ENCODE data around the gene S1PR1. TPM values are rescaled to one million over a fixed set of nuclear protein-coding genes. Genes with fewer than 3 reads are reported as not detected.

The S1PR1 gene
- total RNA-seq, 2 experiments from 2014 or later = 397 to 414 TPM

- POLR2A ChIA-PET = interaction anchor here (0.6 to 4.8 kb wide), 14 partner anchors 9 to 351 kb away, joined by 3 to 61 read pairs (median 7); partner anchors contain the start of gene S1PR1
- intact Hi-C loops (cut with DNase I, micrococcal nuclease) = loop anchor here in 1 of 2 experiments (2.0 kb wide), 1 partner anchor 13 kb away; no protein-coding TSS in a partner anchor
- Mint-ChIP-seq H3K27ac (peak overlapping the region; percentile 96), H3K36me3 (ENCODE audit: low read depth) (no peaks in the 10 kb centered on the region), H3K4me3 (peak overlapping the region; percentile 52), H3K9me3 (no peaks in the 10 kb centered on the region), H3K4me1 (ENCODE audit: low read depth) (peaks cover 98% of the 10 kb centered on the region), H3K27me3 (no peaks in the 10 kb centered on the region)
- no peak for DNase-seq
- H3K9me3 ChIP-seq (ENCODE audit: control insufficient read depth in 1 of 2, insufficient read depth in 1 of 2, low read length in 2 of 2) = no peaks in the 10 kb centered on the region
- CTCF ChIA-PET = interaction anchor here (0.7 to 2.5 kb wide), 5 partner anchors 9 to 39 kb away, joined by 3 to 16 read pairs (median 4); no protein-coding TSS in a partner anchor
- H3K36me3 ChIP-seq (ENCODE audit: insufficient read depth, low read length) = no peaks in the 10 kb centered on the region
- TF ChIP-seq, protein P1, sequence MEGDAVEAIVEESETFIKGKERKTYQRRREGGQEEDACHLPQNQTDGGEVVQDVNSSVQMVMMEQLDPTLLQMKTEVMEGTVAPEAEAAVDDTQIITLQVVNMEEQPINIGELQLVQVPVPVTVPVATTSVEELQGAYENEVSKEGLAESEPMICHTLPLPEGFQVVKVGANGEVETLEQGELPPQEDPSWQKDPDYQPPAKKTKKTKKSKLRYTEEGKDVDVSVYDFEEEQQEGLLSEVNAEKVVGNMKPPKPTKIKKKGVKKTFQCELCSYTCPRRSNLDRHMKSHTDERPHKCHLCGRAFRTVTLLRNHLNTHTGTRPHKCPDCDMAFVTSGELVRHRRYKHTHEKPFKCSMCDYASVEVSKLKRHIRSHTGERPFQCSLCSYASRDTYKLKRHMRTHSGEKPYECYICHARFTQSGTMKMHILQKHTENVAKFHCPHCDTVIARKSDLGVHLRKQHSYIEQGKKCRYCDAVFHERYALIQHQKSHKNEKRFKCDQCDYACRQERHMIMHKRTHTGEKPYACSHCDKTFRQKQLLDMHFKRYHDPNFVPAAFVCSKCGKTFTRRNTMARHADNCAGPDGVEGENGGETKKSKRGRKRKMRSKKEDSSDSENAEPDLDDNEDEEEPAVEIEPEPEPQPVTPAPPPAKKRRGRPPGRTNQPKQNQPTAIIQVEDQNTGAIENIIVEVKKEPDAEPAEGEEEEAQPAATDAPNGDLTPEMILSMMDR (IDR thresholded peaks at IDR 0.05) = no peak
- H3K27ac ChIP-seq (ENCODE audit: low read depth in 1 of 2, low read length in 2 of 2) = peak overlapping the region; percentile 62 to 80
- no peak overlapping the region for H3K4me3 ChIP-seq (ENCODE audit: low read length)
- ATAC-seq (ENCODE audit: poor library complexity) = no peak
- no peaks in the 10 kb centered on the region for H3K27me3 ChIP-seq (ENCODE audit: control insufficient read depth in 1 of 2, insufficient read depth in 2 of 2, low read length in 2 of 2)
- peaks cover 75% of the 10 kb centered on the region for H3K4me1 ChIP-seq (ENCODE audit: insufficient read depth, low read length)
Measured at GRCh38 chr1:101278238-101278637, 41.4 kb downstream of the S1PR1 start.

DNA sequence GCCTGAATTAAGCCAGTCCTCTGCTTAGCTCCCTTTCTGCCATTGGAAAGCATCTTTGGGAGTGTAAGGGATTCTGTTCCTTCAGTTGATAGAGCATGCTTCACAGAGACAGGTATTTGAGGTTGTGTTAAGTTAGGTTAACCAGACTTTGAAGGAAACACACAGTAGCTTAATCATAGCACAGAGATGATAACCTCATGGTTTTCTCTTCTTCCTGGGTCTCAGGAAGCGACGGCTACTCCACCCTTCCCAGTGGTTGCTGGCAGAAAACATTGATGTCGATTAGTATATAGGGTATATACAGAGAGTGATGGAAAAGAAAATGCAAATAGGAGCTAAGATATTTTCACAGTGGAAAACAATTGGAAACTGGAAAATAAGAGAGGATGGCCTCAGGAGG, 42.0 kb downstream of the S1PR1 start:
- H3K4me1 ChIP-seq (ENCODE audit: insufficient read depth, low read length) = peaks cover 81% of the 10 kb centered on the region
- peak overlapping the region; percentile 96 for H3K27ac Mint-ChIP-seq
- H3K9me3 Mint-ChIP-seq = no peaks in the 10 kb centered on the region
- H3K4me1 Mint-ChIP-seq (ENCODE audit: low read depth) = peaks cover 98% of the 10 kb centered on the region
- H3K27ac ChIP-seq (ENCODE audit: low read depth in 1 of 2, low read length in 2 of 2) = peak overlapping the region; percentile 62 to 80
- DNase-seq (peak in 9 of 14 experiments; percentile 16 to 79 (median 33)), ATAC-seq (ENCODE audit: poor library complexity) (peak; percentile 92)
- H3K36me3 Mint-ChIP-seq (ENCODE audit: low read depth) = no peaks in the 10 kb centered on the region
- TF ChIP-seq, protein P1 (IDR thresholded peaks at IDR 0.05) = no peak
- no peaks in the 10 kb centered on the region for H3K27me3 ChIP-seq (ENCODE audit: control insufficient read depth in 1 of 2, insufficient read depth in 2 of 2, low read length in 2 of 2)
- H3K4me3 Mint-ChIP-seq = peak overlapping the region; percentile 82
- H3K27me3 Mint-ChIP-seq = no peaks in the 10 kb centered on the region
- CTCF ChIA-PET = interaction anchor here (0.7 to 2.5 kb wide), 6 partner anchors 9 to 40 kb away, joined by 3 to 16 read pairs (median 4); no protein-coding TSS in a partner anchor
- H3K4me3 ChIP-seq (ENCODE audit: low read length) = peak overlapping the region; percentile 26
- intact Hi-C loops (cut with DNase I, micrococcal nuclease) = loop anchor here in 1 of 2 experiments (2.0 kb wide), 1 partner anchor 14 kb away; no protein-coding TSS in a partner anchor
- H3K9me3 ChIP-seq (ENCODE audit: control insufficient read depth in 1 of 2, insufficient read depth in 1 of 2, low read length in 2 of 2) = no peaks in the 10 kb centered on the region
- H3K36me3 ChIP-seq (ENCODE audit: insufficient read depth, low read length) = no peaks in the 10 kb centered on the region
- POLR2A ChIA-PET = interaction anchor here (0.6 to 4.8 kb wide), 15 partner anchors 10 to 370 kb away, joined by 3 to 61 read pairs (median 6); partner anchors contain the start of gene S1PR1

DNA sequence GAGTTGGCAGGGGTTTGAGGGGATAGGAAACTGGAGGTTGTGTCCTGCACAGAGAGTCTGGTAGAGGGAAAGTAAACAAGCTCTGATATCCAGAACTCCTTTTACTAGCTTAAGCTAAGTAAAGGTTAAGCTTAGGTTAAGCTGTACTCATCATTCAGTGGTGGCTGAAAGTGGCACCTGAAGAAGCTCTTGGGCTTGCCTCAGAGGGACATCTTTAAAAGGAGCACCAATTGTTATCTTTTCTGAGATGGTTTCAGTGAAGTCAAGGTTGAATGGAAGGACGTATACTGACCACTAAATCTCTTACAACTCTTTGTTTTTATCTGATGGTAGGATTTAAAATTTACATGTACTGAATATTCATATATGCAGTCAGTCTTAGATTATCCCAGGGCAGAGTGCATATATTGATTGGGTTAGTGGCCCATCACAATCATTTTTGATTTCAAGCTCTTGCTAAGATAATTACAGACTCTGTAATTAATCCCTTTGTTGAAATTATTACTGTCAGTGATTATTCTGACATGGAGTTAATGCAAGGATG, 43.3 kb downstream of the S1PR1 start:
- intact Hi-C loops (cut with DNase I, micrococcal nuclease) = loop anchor here in 1 of 2 experiments (5.0 kb wide), 1 partner anchor 253 kb away; the partner anchor contains the start of gene DPH5
- TF ChIP-seq, protein P1 (IDR thresholded peaks at IDR 0.05) = no peak
- H3K27ac ChIP-seq (ENCODE audit: low read depth in 1 of 2, low read length in 2 of 2) = peak overlapping the region in 1 of 2 donors; percentile 80
- peak overlapping the region; percentile 82 for H3K4me3 Mint-ChIP-seq
- ATAC-seq (ENCODE audit: poor library complexity) (no peak), DNase-seq (no peak)
- H3K4me1 Mint-ChIP-seq (ENCODE audit: low read depth) = peaks cover 100% of the 10 kb centered on the region
- H3K36me3 ChIP-seq (ENCODE audit: insufficient read depth, low read length) = no peaks in the 10 kb centered on the region
- no peaks in the 10 kb centered on the region for H3K9me3 ChIP-seq (ENCODE audit: control insufficient read depth in 1 of 2, insufficient read depth in 1 of 2, low read length in 2 of 2)
- H3K27me3 Mint-ChIP-seq = no peaks in the 10 kb centered on the region
- no peaks in the 10 kb centered on the region for H3K27me3 ChIP-seq (ENCODE audit: control insufficient read depth in 1 of 2, insufficient read depth in 2 of 2, low read length in 2 of 2)
- H3K4me1 ChIP-seq (ENCODE audit: insufficient read depth, low read length) = peaks cover 90% of the 10 kb centered on the region
- ChIA-PET CTCF (interaction anchor here (0.7 to 2.5 kb wide), 4 partner anchors 8 to 77 kb away, joined by 3 to 16 read pairs (median 9); no protein-coding TSS in a partner anchor), POLR2A (interaction anchor here (1.0 to 4.8 kb wide), 12 partner anchors 8 to 371 kb away, joined by 3 to 61 read pairs (median 5); partner anchors contain the start of gene S1PR1)
- peak overlapping the region; percentile 96 for H3K27ac Mint-ChIP-seq
- no peak overlapping the region for H3K4me3 ChIP-seq (ENCODE audit: low read length)
- H3K9me3 Mint-ChIP-seq = no peaks in the 10 kb centered on the region
- no peaks in the 10 kb centered on the region for H3K36me3 Mint-ChIP-seq (ENCODE audit: low read depth)
